ENCODE results near the gene FLYWCH2. TPM values are rescaled to one million over a fixed set of nuclear protein-coding genes. Genes with fewer than 3 reads are reported as not detected.
A peak's percentile ranks its signal among the peaks of the same experiment; 100 is the strongest.

Gene FLYWCH2
- polyA plus RNA-seq (ENCODE audit: insufficient read length in 4 of 4) = 10 to 100 TPM; 21.1 to 30.0 (median 23.1) TPM

GRCh38 chr16:2882650-2883457, at the start of gene FLYWCH2:
Gene FLYWCH2 (plus strand): TSS chr16:2883215. CDS start chr16:2896450, 13,235 bp downstream.
- peak; percentile 95 to 99 (median 97) for DNase-seq (ENCODE audit: low read depth in 4 of 4, low spot score in 3 of 4)

- DNase-seq (ENCODE audit: low read depth in 4 of 4, low spot score in 3 of 4) = no peak
Measured at GRCh38 chr16:2833776-2834175, 49.2 kb upstream of the FLYWCH2 start.

GRCh38 chr16:2834968-2835367, 48.0 kb upstream of the FLYWCH2 start:
- no peak for DNase-seq (ENCODE audit: low read depth in 4 of 4, low spot score in 3 of 4)

- DNase-seq (ENCODE audit: low read depth in 4 of 4, low spot score in 3 of 4) = no peak
Measured at GRCh38 chr16:2835638-2836493, 47.1 kb upstream of the FLYWCH2 start.

GRCh38 chr16:2836646-2837508, 46.1 kb upstream of the FLYWCH2 start:
- no peak for DNase-seq (ENCODE audit: low read depth in 4 of 4, low spot score in 3 of 4)

- DNase-seq (ENCODE audit: low read depth in 4 of 4, low spot score in 3 of 4) = peak in 1 of 4 donors; percentile 39
Measured at GRCh38 chr16:2838928-2839327, 44.1 kb upstream of the FLYWCH2 start.

- no peak for DNase-seq (ENCODE audit: low read depth in 4 of 4, low spot score in 3 of 4)
Measured at GRCh38 chr16:2839650-2840450, 43.2 kb upstream of the FLYWCH2 start.

- DNase-seq (ENCODE audit: low read depth in 4 of 4, low spot score in 3 of 4) = no peak
Measured at GRCh38 chr16:2840914-2841313, 42.1 kb upstream of the FLYWCH2 start.

GRCh38 chr16:2841606-2842339, 41.2 kb upstream of the FLYWCH2 start:
- no peak for DNase-seq (ENCODE audit: low read depth in 4 of 4, low spot score in 3 of 4)

GRCh38 chr16:2842340-2843000, 40.5 kb upstream of the FLYWCH2 start:
- DNase-seq (ENCODE audit: low read depth in 4 of 4, low spot score in 3 of 4) = no peak

- no peak for DNase-seq (ENCODE audit: low read depth in 4 of 4, low spot score in 3 of 4)
Measured at GRCh38 chr16:2843526-2843925, 39.5 kb upstream of the FLYWCH2 start.

- no peak for DNase-seq (ENCODE audit: low read depth in 4 of 4, low spot score in 3 of 4)
Measured at GRCh38 chr16:2845116-2845515, 37.9 kb upstream of the FLYWCH2 start.

- DNase-seq (ENCODE audit: low read depth in 4 of 4, low spot score in 3 of 4) = no peak
Measured at GRCh38 chr16:2846511-2847310, 36.3 kb upstream of the FLYWCH2 start.

GRCh38 chr16:2848933-2849725, 33.9 kb upstream of the FLYWCH2 start:
- no peak for DNase-seq (ENCODE audit: low read depth in 4 of 4, low spot score in 3 of 4)

GRCh38 chr16:2852003-2852730, 30.8 kb upstream of the FLYWCH2 start:
- DNase-seq (ENCODE audit: low read depth in 4 of 4, low spot score in 3 of 4) = no peak

All from left renal pelvis (tissue), 4 donors.